ENCODE measurements around the gene RBP2. TPM values are rescaled to one million over a fixed set of nuclear protein-coding genes. Genes with fewer than 3 reads are reported as not detected.

The RBP2 gene
- total and polyA plus RNA-seq, 10 of the 15 experiments (the other 5 are each of a cell fraction or from before 2014, with no cell fraction given): not detected

DNA sequence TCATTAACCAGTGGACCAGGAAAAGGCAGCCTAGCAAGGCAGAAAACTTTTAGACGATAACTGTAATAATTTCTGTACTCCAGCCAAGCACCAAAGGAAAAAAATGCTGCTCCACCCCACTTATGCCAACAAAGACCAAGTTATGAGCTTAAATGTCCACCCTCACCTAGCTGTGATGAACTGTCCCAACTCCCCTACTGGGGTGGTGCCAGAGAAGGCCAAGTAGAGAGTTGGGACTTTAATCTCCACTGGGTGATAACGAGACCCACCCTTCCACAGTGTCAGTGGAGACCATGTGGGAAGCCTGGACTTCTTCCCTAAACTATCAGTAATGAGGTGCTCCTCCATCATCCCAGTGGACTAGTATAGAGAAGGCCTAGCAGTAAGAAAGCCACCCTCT, 53.1 kb downstream of the RBP2 start (continued):
- TF ChIP-seq, protein P1, sequence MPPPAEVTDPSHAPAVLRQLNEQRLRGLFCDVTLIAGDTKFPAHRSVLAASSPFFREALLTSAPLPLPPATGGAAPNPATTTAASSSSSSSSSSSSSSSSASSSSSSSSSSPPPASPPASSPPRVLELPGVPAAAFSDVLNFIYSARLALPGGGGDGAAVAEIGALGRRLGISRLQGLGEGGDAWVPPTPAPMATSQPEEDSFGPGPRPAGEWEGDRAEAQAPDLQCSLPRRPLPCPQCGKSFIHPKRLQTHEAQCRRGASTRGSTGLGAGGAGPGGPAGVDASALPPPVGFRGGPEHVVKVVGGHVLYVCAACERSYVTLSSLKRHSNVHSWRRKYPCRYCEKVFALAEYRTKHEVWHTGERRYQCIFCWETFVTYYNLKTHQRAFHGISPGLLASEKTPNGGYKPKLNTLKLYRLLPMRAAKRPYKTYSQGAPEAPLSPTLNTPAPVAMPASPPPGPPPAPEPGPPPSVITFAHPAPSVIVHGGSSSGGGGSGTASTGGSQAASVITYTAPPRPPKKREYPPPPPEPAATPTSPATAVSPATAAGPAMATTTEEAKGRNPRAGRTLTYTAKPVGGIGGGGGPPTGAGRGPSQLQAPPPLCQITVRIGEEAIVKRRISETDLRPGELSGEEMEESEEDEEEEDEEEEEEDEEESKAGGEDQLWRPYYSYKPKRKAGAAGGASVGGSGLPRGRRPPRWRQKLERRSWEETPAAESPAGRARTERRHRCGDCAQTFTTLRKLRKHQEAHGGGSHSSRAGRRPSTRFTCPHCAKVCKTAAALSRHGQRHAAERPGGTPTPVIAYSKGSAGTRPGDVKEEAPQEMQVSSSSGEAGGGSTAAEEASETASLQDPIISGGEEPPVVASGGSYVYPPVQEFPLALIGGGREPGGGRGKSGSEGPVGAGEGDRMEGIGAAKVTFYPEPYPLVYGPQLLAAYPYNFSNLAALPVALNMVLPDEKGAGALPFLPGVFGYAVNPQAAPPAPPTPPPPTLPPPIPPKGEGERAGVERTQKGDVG (CRISPR knock-in tag; IDR thresholded peaks at IDR 0.05): no peak

DNA sequence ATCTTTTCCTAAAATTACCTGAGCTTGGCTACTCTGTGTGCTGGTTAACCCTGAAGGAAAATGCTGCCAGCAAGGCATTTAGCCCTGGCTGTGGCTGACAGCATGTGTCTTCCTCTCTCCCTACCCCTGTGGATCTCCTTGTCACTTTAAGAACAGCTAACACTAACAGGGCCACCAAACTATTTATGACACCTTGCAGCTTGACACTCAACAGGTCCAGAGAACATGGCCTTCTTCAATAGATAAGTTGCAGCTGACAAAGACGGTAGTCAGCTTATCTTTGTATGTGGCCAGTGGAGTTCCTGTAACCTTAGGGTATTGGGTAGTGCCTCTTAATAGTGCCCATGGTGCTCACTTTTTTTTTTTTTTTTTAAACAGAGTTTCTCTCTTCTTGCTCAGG, 54.9 kb downstream of the RBP2 start:
- intact Hi-C loops (cut with micrococcal nuclease; ENCODE audit: unreplicated experiment): no loop called here
- POLR2A ChIA-PET: no interaction called here
- Histone ChIP-seq H3K9me3 (replicated peaks; ENCODE audit: control insufficient read depth, insufficient read depth, low read length) (no peaks in the 10 kb centered on the region), H4K20me1 (ENCODE audit: control insufficient read depth, insufficient read depth) (no peaks in the 10 kb centered on the region), H3K4me3 (no peak overlapping the region), H3K27ac (ENCODE audit: control insufficient read depth, insufficient read depth) (no peak overlapping the region), H3K4me2 (ENCODE audit: control insufficient read depth, insufficient read depth) (no peak overlapping the region), H2AFZ (ENCODE audit: control insufficient read depth, low read depth, low read length) (no peak overlapping the region), H3K27me3 (replicated peaks in 1 of 2; ENCODE audit: control insufficient read depth in 2 of 2, insufficient read depth in 2 of 2, low read length in 1 of 2) (no peaks in the 10 kb centered on the region), H3K9ac (ENCODE audit: control insufficient read depth, insufficient read depth, low read length) (no peak overlapping the region), H3K36me3 (ENCODE audit: control insufficient read depth in 2 of 2, insufficient read depth in 2 of 2, low read length in 1 of 2) (no peaks in the 10 kb centered on the region; a peak in 1 of 4 replicates), H3K79me2 (ENCODE audit: control insufficient read depth, insufficient read depth, low read length) (no peaks in the 10 kb centered on the region), H3K4me1 (ENCODE audit: control insufficient read depth, insufficient read depth, low read length) (no peaks in the 10 kb centered on the region)
- no peak for ATAC-seq
- CTCF ChIA-PET: no interaction called here
- SMC1A ChIA-PET (ENCODE audit: uncharacterized antibody, unreplicated experiment): no interaction called here
- 94% methylated on average over 1 of the region's 1 CpG for WGBS (ENCODE audit: insufficient coverage, insufficient replicate concordance, low lambda C conversion rate, missing lambda C conversion rate)
- in situ Hi-C loops (cut with MboI): no loop called here
- DNase-seq (ENCODE audit: low read depth, low spot score): no peak
- no peak for FAIRE-seq
- no TSS peak for BruUV-seq (replicated peaks)
- RAD21 ChIA-PET (ENCODE audit: unreplicated experiment): no interaction called here
- TF ChIP-seq BMI1 (IDR thresholded peaks at IDR 0.05; ENCODE audit: borderline replicate concordance) (no peak), NFXL1 (IDR thresholded peaks at IDR 0.05; ENCODE audit: borderline replicate concordance) (no peak), TBL1XR1 (IDR thresholded peaks at IDR 0.05; ENCODE audit: low read depth, low read length) (no peak), ATF7 (IDR thresholded peaks at IDR 0.05; ENCODE audit: low read depth) (no peak), ETV6 (conservative IDR thresholded peaks at IDR 0.05 in 1 of 2, IDR thresholded peaks at IDR 0.05 in 1 of 2; ENCODE audit: borderline replicate concordance in 1 of 2, low read depth in 1 of 2) (no peak), GABPA (IDR thresholded peaks at IDR 0.05; ENCODE audit: low read depth) (no peak), SREBF2 (IDR thresholded peaks at IDR 0.05; ENCODE audit: low read length) (no peak)
- TF ChIP-seq, protein P2, sequence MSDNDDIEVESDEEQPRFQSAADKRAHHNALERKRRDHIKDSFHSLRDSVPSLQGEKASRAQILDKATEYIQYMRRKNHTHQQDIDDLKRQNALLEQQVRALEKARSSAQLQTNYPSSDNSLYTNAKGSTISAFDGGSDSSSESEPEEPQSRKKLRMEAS (IDR thresholded peaks at IDR 0.05; ENCODE audit: low read depth, low read length): no peak
- TF ChIP-seq, protein P3, sequence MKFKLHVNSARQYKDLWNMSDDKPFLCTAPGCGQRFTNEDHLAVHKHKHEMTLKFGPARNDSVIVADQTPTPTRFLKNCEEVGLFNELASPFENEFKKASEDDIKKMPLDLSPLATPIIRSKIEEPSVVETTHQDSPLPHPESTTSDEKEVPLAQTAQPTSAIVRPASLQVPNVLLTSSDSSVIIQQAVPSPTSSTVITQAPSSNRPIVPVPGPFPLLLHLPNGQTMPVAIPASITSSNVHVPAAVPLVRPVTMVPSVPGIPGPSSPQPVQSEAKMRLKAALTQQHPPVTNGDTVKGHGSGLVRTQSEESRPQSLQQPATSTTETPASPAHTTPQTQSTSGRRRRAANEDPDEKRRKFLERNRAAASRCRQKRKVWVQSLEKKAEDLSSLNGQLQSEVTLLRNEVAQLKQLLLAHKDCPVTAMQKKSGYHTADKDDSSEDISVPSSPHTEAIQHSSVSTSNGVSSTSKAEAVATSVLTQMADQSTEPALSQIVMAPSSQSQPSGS (IDR thresholded peaks at IDR 0.05; ENCODE audit: low read length): no peak

Measured in GM12878 (cell line).